Mesendoderm (in vitro differentiated cells): ENCODE measurements around the gene IGSF6.
"Not testable (repeated sequence)": the region's sequence is repeated elsewhere in the genome, so short reads cannot be mapped to it uniquely, and the experiment has no call there.

Experiments used
- DNase-seq: peaks from one replicate; pipeline ENCODE4 v3.0.0; 2013
- H2AK5ac ChIP-seq: 2 replicates; pipeline ENCODE4 v1.6.1; 2013; ENCODE audit warnings: low read length, inconsistent platforms
- H2BK120ac ChIP-seq: 2 replicates; pipeline ENCODE4 v1.6.1; 2013; ENCODE audit warnings: low read depth, mild to moderate bottlenecking, low read length, moderate library complexity, mixed read lengths
- H2BK15ac ChIP-seq: replicated peaks from 2 replicates; pipeline ENCODE4 v1.6.1; 2013; ENCODE audit warnings: low read depth, mild to moderate bottlenecking, moderate library complexity
- H2BK5ac ChIP-seq: 2 replicates; pipeline ENCODE4 v1.6.1; 2013; ENCODE audit warnings: low read length, inconsistent platforms
- H3K18ac ChIP-seq: 2 replicates; pipeline ENCODE4 v1.6.1; 2013; ENCODE audit warnings: mild to moderate bottlenecking, low read length, mixed read lengths
- H3K23ac ChIP-seq: one replicate; pipeline ENCODE4 v1.6.1; 2013; ENCODE audit warnings: low read length
- H3K27ac ChIP-seq: 2 replicates; pipeline ENCODE4 v1.5.1; 2013; ENCODE audit warnings: low read depth, mild to moderate bottlenecking, inconsistent platforms, low read length, moderate library complexity
- H3K27me3 ChIP-seq: 2 replicates; pipeline ENCODE4 v1.6.1; 2013; ENCODE audit warnings: low read length, control low read depth, mild to moderate bottlenecking, inconsistent platforms; ENCODE audit not compliant: insufficient read depth, poor library complexity
- H3K36me3 ChIP-seq: 2 replicates; pipeline ENCODE4 v1.6.1; 2013; ENCODE audit warnings: low read length, inconsistent platforms; ENCODE audit not compliant: control insufficient read depth, insufficient read depth
- H3K4ac ChIP-seq: one replicate; pipeline ENCODE4 v1.6.1; 2013; ENCODE audit warnings: low read depth, mild to moderate bottlenecking, low read length, moderate library complexity
- H3K4me1 ChIP-seq: 2 replicates; pipeline ENCODE4 v1.6.1; 2013; ENCODE audit warnings: low read depth, low read length, inconsistent platforms; ENCODE audit not compliant: control insufficient read depth
- H3K4me2 ChIP-seq: 2 replicates; pipeline ENCODE4 v1.6.1; 2013; ENCODE audit warnings: low read length
- H3K4me3 ChIP-seq: 2 replicates; pipeline ENCODE4 v1.5.1; 2013; ENCODE audit warnings: mild to moderate bottlenecking, low read length
- H3K56ac ChIP-seq: one replicate; pipeline ENCODE4 v1.6.1; 2013; ENCODE audit warnings: low read length
- H3K79me1 ChIP-seq: 2 replicates; pipeline ENCODE4 v1.6.1; 2013; ENCODE audit warnings: low read length, inconsistent platforms
- H3K79me2 ChIP-seq: 2 replicates; pipeline ENCODE4 v1.6.1; 2013; ENCODE audit warnings: mild to moderate bottlenecking, low read length; ENCODE audit not compliant: control insufficient read depth, insufficient read depth
- H3K9ac ChIP-seq: 2 replicates; pipeline ENCODE4 v1.6.1; 2013; ENCODE audit warnings: low read length, inconsistent platforms
- H4K5ac ChIP-seq: one replicate; pipeline ENCODE4 v1.6.1; 2013; ENCODE audit warnings: low read length
- H4K8ac ChIP-seq: one replicate; pipeline ENCODE4 v1.6.1; 2013; ENCODE audit warnings: low read depth, mild to moderate bottlenecking, control low read depth, low read length, moderate library complexity
- WGBS: extraction: QIAGEN DNeasy Blood & Tissue Kit; methylation state at CpG from one replicate; pipeline ENCODE4 v1.1.7; 2013; ENCODE audit warnings: low lambda C conversion rate, missing lambda C conversion rate; ENCODE audit not compliant: insufficient coverage; ENCODE audit errors: extremely low coverage; 5-methylcytosine and 5-hydroxymethylcytosine counted together

The IGSF6 gene

GRCh38 chr16:21641916-21642315 lies 10.5 kb downstream of the IGSF6 start:
- WGBS: no CpG with 5 or more reads among the region's 6 CpGs
- Histone ChIP-seq H3K4ac (no peak overlapping the region), H3K79me1 (no peaks in the 10 kb centered on the region), H3K27me3 (no peaks in the 10 kb centered on the region), H3K9ac (no peak overlapping the region), H3K18ac (no peak overlapping the region), H2BK5ac (no peak overlapping the region), H2BK120ac (no peak overlapping the region), H3K79me2 (no peaks in the 10 kb centered on the region), H4K8ac (no peak overlapping the region), H3K27ac (no peak overlapping the region), H4K5ac (no peak overlapping the region), H3K4me2 (no peak overlapping the region), H3K36me3 (no peaks in the 10 kb centered on the region), H3K23ac (no peak overlapping the region), H3K4me3 (no peak overlapping the region), H2BK15ac (no peak overlapping the region), H2AK5ac (no peak overlapping the region), H3K56ac (no peak overlapping the region), H3K4me1 (no peaks in the 10 kb centered on the region)
- no peak for DNase-seq

GRCh38 chr16:21639493-21639892 lies 12.9 kb downstream of the IGSF6 start:
- Histone ChIP-seq H2BK120ac (no peak overlapping the region), H3K23ac (no peak overlapping the region), H2BK5ac (no peak overlapping the region), H4K8ac (no peak overlapping the region), H3K4ac (no peak overlapping the region), H3K27me3 (no peaks in the 10 kb centered on the region), H3K9ac (no peak overlapping the region), H2AK5ac (no peak overlapping the region), H3K18ac (no peak overlapping the region), H4K5ac (no peak overlapping the region), H3K56ac (no peak overlapping the region), H2BK15ac (no peak overlapping the region), H3K4me3 (no peak overlapping the region), H3K4me1 (no peaks in the 10 kb centered on the region), H3K4me2 (no peak overlapping the region), H3K27ac (no peak overlapping the region), H3K36me3 (no peaks in the 10 kb centered on the region), H3K79me2 (no peaks in the 10 kb centered on the region), H3K79me1 (no peaks in the 10 kb centered on the region)
- DNase-seq: no peak
- no CpG with 5 or more reads among the region's 2 CpGs for WGBS

- Histone ChIP-seq H3K79me2 (no peaks in the 10 kb centered on the region), H3K23ac (no peak overlapping the region), H3K79me1 (no peaks in the 10 kb centered on the region), H4K8ac (no peak overlapping the region), H3K18ac (no peak overlapping the region), H2BK15ac (no peak overlapping the region), H3K4me2 (no peak overlapping the region), H3K27ac (no peak overlapping the region), H3K27me3 (no peaks in the 10 kb centered on the region), H3K36me3 (no peaks in the 10 kb centered on the region), H2AK5ac (no peak overlapping the region), H4K5ac (no peak overlapping the region), H3K4me1 (no peaks in the 10 kb centered on the region), H2BK120ac (no peak overlapping the region), H3K4me3 (no peak overlapping the region), H3K56ac (no peak overlapping the region), H3K4ac (no peak overlapping the region), H2BK5ac (no peak overlapping the region), H3K9ac (no peak overlapping the region)
- no CpG with 5 or more reads among the region's 4 CpGs for WGBS
- no peak for DNase-seq
Observed at GRCh38 chr16:21638573-21638975, 13.8 kb downstream of the IGSF6 start.

- Histone ChIP-seq H2BK5ac (no peak overlapping the region), H3K36me3 (no peaks in the 10 kb centered on the region), H3K4ac (no peak overlapping the region), H3K4me3 (no peak overlapping the region), H3K18ac (no peak overlapping the region), H2BK120ac (no peak overlapping the region), H3K4me2 (no peak overlapping the region), H3K23ac (no peak overlapping the region), H3K79me1 (no peaks in the 10 kb centered on the region), H3K56ac (no peak overlapping the region), H3K4me1 (no peaks in the 10 kb centered on the region), H3K79me2 (no peaks in the 10 kb centered on the region), H4K8ac (no peak overlapping the region), H2BK15ac (no peak overlapping the region), H3K27me3 (no peaks in the 10 kb centered on the region), H3K9ac (no peak overlapping the region), H3K27ac (no peak overlapping the region), H4K5ac (no peak overlapping the region), H2AK5ac (no peak overlapping the region)
- DNase-seq: no peak
- no CpG with 5 or more reads among the region's 37 CpGs for WGBS
Observed at GRCh38 chr16:21637032-21637968, 15.1 kb downstream of the IGSF6 start.

GRCh38 chr16:21635694-21636093 lies 16.7 kb downstream of the IGSF6 start:
- H3K4ac ChIP-seq, H3K23ac ChIP-seq, H3K4me2 ChIP-seq, H2BK15ac ChIP-seq, H3K4me1 ChIP-seq, H3K18ac ChIP-seq, H3K9ac ChIP-seq, H2BK120ac ChIP-seq, H3K27ac ChIP-seq, H3K27me3 ChIP-seq, H4K8ac ChIP-seq, H2BK5ac ChIP-seq, H2AK5ac ChIP-seq, H4K5ac ChIP-seq, H3K79me2 ChIP-seq, H3K4me3 ChIP-seq, H3K79me1 ChIP-seq, H3K36me3 ChIP-seq, H3K56ac ChIP-seq: not testable (repeated sequence)
- DNase-seq: peak; percentile 22
- no CpG with 5 or more reads among the region's 9 CpGs for WGBS

GRCh38 chr16:21634216-21634615 lies 18.2 kb downstream of the IGSF6 start:
- H3K4me3 ChIP-seq: no peak overlapping the region
- H3K27ac ChIP-seq: no peak overlapping the region
- no peak overlapping the region for H4K8ac ChIP-seq
- H3K9ac ChIP-seq: no peak overlapping the region
- H3K79me1 ChIP-seq: no peaks in the 10 kb centered on the region
- H3K4me1 ChIP-seq: no peaks in the 10 kb centered on the region
- H4K5ac ChIP-seq: no peak overlapping the region
- no peak overlapping the region for H3K18ac ChIP-seq
- H3K36me3 ChIP-seq: peaks cover under 1% of the 10 kb centered on the region
- no peak overlapping the region for H3K4me2 ChIP-seq
- H2AK5ac ChIP-seq: no peak overlapping the region
- no peak for DNase-seq
- H3K4ac ChIP-seq: no peak overlapping the region
- H3K27me3 ChIP-seq: no peaks in the 10 kb centered on the region
- H2BK120ac ChIP-seq: no peak overlapping the region
- H2BK5ac ChIP-seq: no peak overlapping the region
- WGBS: no CpG with 5 or more reads among the region's 5 CpGs
- no peak overlapping the region for H2BK15ac ChIP-seq
- H3K23ac ChIP-seq: no peak overlapping the region
- H3K56ac ChIP-seq: no peak overlapping the region
- no peaks in the 10 kb centered on the region for H3K79me2 ChIP-seq
